Fibroblast of skin of left biceps (primary cell): Measurements from ENCODE around the gene MPEG1.

ENCODE experiments used
- DNase-seq, 2 experiments: peaks; one replicate each; pipeline ENCODE4 v3.0.0-alpha.2; 2013; ENCODE audit warnings: low read depth in 2 of 2

The MPEG1 gene

GRCh38 chr11:59212744-59213631, at the start of gene MPEG1:
MPEG1 (minus strand) TSS chr11:59212927; CDS start chr11:59212865, 62 bp downstream.
- no peak for DNase-seq

GRCh38 chr11:59262177-59262818, 49.6 kb upstream of the MPEG1 start:
- no peak for DNase-seq

- DNase-seq, result no peak
These were observed 48.4 kb upstream of the MPEG1 start for GRCh38 chr11:59261150-59261549.

- DNase-seq, result no peak
These were observed 47.2 kb upstream of the MPEG1 start for GRCh38 chr11:59259867-59260475.

- DNase-seq, result no peak
These were observed 46.3 kb upstream of the MPEG1 start for GRCh38 chr11:59259047-59259446.

- DNase-seq, result no peak
These were observed 42.6 kb upstream of the MPEG1 start for GRCh38 chr11:59255281-59255680.

- no peak for DNase-seq
These were observed 41.6 kb upstream of the MPEG1 start for GRCh38 chr11:59254286-59254685.

- DNase-seq, result no peak
These were observed 40.3 kb upstream of the MPEG1 start for GRCh38 chr11:59253001-59253400.

- DNase-seq, result no peak
These were observed 36.8 kb upstream of the MPEG1 start for GRCh38 chr11:59249535-59249934.

- no peak for DNase-seq
These were observed 35.0 kb upstream of the MPEG1 start for GRCh38 chr11:59247531-59248227.

- DNase-seq, result no peak
These were observed 30.9 kb upstream of the MPEG1 start for GRCh38 chr11:59243633-59244032.

- no peak for DNase-seq
These were observed 27.6 kb upstream of the MPEG1 start for GRCh38 chr11:59240322-59240721.

- no peak for DNase-seq
These were observed 13.7 kb upstream of the MPEG1 start for GRCh38 chr11:59226396-59226795.

- DNase-seq, result no peak
These were observed 12.3 kb upstream of the MPEG1 start for GRCh38 chr11:59225017-59225416.

- no peak for DNase-seq
These were observed 11.7 kb upstream of the MPEG1 start for GRCh38 chr11:59224351-59224928.

- DNase-seq, result no peak
These were observed 10.9 kb upstream of the MPEG1 start for GRCh38 chr11:59223611-59224010.

- no peak for DNase-seq
These were observed 10.4 kb upstream of the MPEG1 start for GRCh38 chr11:59223177-59223576.

- DNase-seq, result no peak
These were observed 9.8 kb upstream of the MPEG1 start for GRCh38 chr11:59222464-59223060.

- DNase-seq, result peak; percentile 50 to 56
These were observed 8.7 kb upstream of the MPEG1 start for GRCh38 chr11:59221441-59221840.

- DNase-seq, result no peak
These were observed 7.1 kb upstream of the MPEG1 start for GRCh38 chr11:59219836-59220235.

- DNase-seq, result no peak
These were observed 6.2 kb upstream of the MPEG1 start for GRCh38 chr11:59218893-59219292.
